ENCODE results near the gene TBC1D16.
A peak's percentile ranks its signal among the peaks of the same experiment; 100 is the strongest.
"Not testable (repeated sequence)": the region's sequence is repeated elsewhere in the genome, so short reads cannot be mapped to it uniquely, and the experiment has no call there.

The TBC1D16 gene

GRCh38 chr17:80003969-80004368 is 31.7 kb downstream of the TBC1D16 start:
- DNase-seq (ENCODE audit: low read depth) = no peak

GRCh38 chr17:80002690-80003490 is 32.8 kb downstream of the TBC1D16 start:
- no peak for DNase-seq (ENCODE audit: low read depth)

- DNase-seq (ENCODE audit: low read depth) = no peak
Measured at GRCh38 chr17:80002070-80002641, 33.5 kb downstream of the TBC1D16 start.

DNA sequence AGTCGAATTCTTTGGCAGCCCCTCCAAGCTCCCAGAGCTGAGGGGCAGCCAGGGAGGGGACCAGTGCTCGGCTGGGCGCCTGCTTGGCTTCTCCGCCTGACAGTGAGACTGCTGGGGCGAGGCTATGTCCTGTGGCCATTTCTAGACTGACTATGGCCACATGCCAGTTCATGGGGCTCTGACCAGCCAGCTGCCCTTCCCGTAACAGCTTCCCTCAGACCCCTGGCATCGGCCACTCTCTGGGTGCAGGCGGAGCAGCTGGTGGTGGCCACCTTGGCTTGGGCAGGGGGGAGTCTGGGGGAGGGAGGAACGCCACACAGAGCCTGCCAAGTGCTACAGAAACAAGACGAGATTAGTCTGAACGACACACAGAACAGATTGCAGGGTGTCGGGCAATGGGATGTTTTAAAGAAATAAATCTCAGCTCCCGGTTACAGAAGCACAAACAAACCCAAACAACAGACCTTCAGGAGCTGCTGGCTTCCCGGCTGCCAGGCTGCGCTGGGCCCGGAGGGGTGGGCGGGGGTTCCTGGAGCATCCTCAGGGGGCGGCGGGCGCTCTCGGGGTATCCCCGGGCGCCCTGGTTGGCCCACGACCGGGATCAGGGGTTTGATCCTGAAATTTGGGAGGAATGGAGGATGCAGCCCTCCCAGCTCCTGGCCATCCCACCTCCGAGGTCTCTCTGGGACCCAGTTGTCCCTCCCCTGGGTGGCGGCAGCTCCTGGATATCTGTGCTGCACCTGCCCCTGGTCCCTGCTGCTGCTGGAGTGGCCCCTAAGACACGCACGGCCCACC is 34.5 kb downstream of the TBC1D16 start:
- no peak for DNase-seq (ENCODE audit: low read depth)

DNA sequence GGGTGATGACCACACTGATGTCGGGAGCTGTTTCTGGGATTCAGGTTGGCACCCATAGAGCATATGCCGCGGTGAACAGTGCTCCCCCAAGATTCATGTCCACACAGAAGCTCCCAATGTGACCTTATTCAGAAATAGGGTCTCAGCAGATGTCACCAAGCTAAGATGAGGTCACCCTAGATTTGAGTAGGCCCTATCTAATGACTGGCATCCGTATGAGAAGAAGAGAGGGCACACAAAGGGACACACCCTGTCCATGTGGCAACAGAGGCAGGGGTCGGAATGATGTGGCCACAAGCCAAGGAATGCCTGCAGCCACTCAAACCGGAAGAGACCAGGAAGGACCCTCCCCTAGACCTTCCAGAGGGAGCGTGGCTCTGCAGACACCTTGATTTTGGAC is 35.5 kb downstream of the TBC1D16 start:
- DNase-seq (ENCODE audit: low read depth) = no peak

- DNase-seq (ENCODE audit: low read depth) = peak; percentile 61
Measured at GRCh38 chr17:79997011-79997660, 38.5 kb downstream of the TBC1D16 start.

DNA sequence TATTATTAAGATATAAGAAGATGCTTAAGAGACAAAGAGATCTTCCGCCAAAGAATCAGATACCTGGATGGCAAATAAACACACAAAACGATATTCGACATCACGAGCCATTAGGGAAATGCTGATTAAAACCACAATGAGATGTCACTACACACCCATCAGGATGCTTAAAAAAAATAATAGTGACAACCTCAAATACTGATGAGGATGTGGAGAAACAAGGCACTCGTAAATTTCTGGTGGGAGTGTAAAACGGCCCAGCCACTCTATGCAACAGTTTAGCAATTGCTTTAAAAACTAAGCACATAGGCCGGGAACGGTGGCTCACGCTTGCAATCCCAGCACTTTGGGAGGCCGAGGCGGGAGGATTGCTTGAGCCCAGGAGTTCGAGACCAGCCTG is 39.4 kb downstream of the TBC1D16 start:
- DNase-seq (ENCODE audit: low read depth) = no peak

- DNase-seq (ENCODE audit: low read depth) = no peak
Measured at GRCh38 chr17:79995696-79996095, 40.0 kb downstream of the TBC1D16 start.

DNA sequence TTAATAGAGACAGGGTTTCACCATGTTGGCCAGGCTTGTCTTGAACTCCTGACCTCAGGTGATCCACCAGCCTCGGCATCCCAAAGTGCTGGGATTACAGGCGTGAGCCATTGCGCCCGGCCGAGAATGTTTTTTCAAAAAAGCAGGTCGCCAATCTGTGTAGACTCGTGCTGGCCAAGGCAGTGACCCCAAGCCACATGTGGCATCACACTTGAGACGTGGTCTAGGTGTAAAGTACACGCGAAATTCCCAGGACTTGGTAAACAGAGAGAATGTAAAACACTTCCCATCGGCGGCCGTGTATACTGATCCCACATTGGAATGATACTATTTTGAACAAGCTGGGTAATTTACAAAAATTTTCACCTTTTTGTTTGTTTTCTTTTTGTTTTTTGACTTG is 41.1 kb downstream of the TBC1D16 start:
- no peak for DNase-seq (ENCODE audit: low read depth)

GRCh38 chr17:79994228-79994569 is 41.5 kb downstream of the TBC1D16 start:
- not testable (repeated sequence) for DNase-seq (ENCODE audit: low read depth)

- DNase-seq (ENCODE audit: low read depth) = no peak
Measured at GRCh38 chr17:79993390-79994227, 42.1 kb downstream of the TBC1D16 start.

DNA sequence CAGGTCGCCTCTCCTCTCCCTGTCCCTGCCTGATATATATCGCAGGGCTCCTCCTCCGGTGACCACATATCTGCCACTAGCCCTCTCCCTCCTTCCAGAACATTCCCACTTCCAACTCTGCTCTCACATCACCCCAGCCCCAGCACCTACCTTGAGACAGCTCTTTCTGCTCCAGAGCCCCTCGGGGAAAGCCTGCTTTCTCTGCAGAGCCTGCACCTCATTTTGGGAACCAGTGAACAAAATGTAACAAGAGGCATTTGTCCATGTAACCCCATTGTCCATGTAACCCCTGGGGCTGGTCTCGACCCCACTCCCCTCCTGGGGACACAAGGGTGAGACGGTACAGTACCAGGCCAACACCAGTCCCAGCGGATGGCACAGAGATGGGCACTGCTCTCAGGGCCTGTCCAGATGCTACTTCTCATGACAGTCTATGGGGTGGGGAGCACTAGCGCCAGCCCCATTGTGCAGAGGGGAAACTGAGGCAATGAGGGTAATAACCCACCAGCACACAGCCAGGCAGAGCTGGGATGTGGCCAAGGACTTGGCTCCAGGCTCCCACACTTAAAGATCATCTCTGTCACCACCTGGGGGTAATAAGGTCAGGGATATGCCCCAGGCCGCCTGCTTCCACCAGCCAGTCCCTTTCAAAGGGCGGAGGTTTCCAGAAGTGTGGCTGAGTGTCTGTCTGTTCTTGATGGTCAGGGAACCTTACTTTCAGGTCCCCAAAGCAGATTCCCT is 42.9 kb downstream of the TBC1D16 start:
- no peak for DNase-seq (ENCODE audit: low read depth)

DNA sequence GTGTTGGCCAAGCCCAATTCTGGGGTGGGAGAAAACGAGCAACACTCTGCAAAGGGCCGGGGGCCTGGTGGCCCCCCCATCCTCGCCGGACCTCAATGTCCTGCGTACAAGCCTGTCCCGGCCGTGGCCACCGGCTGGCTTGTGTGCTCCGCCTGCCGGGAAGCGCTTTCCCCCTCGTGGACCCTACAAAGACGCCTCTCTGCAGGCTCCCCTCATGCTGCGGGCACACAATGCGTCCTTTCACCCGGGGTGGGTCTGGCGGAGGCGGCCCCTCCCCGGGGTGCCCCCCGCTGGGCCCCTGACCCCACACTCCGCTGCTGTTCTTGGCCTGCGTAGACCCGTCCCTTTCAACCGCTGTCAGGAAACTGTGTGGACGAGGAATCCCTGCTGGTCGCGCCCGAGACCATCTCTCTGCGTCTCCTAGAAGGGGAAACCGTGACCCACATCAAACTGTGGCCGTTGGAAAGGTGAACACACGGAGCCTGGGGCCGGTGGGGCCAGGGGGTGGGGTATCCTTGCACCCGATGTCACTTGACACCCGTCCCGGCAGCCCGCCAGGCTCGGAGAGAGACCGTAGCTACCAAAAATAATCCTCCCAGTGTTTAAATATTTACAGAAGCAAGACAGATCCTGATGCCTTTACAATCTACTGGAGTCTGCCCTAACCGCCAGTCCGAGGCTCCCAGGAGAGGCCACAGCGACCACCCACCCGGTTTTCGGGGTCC is 43.6 kb downstream of the TBC1D16 start:
- DNase-seq (ENCODE audit: low read depth) = no peak

DNA sequence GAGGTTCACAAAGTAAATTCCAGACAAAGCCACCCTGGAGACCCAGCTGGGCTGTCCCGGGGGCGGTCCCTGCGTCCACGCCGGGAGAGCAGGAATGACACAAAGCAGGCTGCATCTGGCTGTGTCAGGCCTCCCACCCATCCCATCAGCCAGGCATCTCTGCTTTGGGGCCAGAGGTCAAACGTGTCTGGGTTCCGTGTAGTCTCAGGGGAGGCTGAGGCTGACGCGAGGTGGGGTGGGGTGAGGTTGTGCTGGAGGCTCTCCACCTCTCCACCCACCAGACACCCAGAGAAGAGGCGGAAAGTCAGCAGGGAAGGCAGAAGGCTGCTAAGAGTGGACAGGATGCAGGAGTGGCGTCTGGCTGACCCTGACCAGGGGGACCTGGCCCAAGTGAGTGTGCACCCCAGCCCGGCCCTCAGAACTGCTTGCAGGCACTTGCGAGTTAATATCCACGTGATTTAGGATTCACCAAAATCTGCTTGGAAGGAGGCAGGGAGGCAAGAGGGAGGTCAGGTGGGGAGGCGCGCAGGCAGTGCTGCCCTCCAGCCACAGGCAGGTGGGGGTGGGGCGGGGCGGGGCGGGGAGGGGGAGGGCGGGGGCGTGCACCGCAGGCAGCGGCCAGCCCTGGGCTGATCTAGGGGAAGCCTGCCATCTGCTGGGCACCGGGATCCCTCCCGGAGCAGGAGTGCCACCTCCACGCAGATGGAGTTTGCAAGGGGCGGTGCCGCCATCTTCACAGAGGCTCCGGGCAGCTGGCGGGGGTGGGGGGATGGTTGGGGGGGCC is 44.3 kb downstream of the TBC1D16 start:
- DNase-seq (ENCODE audit: low read depth) = peak; percentile 68

DNA sequence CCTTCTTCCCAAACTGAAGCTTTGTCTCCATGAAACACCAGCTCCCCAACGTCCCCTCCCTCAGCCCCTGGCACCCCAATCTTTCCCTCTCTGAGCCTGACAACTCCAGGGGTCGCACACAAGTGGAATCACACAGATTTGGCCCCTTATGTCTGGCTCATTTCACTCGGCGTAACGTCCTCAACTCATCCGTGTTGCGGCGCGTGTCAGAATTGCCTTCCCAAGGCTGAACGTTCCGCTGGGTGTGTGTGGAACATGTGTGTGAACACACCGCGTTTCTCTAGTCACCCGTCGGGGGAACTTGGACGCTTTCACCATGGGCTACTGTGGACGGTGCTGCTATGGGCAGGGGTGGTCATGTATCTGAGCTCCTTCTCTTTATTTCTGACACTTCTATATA is 45.0 kb downstream of the TBC1D16 start:
- no peak for DNase-seq (ENCODE audit: low read depth)

GRCh38 chr17:79990051-79990592 is 45.5 kb downstream of the TBC1D16 start:
- DNase-seq (ENCODE audit: low read depth) = no peak

- DNase-seq (ENCODE audit: low read depth) = no peak
Measured at GRCh38 chr17:79989106-79989835, 46.4 kb downstream of the TBC1D16 start.

GRCh38 chr17:79988185-79988971 is 47.3 kb downstream of the TBC1D16 start:
- DNase-seq (ENCODE audit: low read depth) = no peak
